SK-N-SH (cell line): ENCODE measurements around the gene TTN. TPM values are rescaled to one million over a fixed set of nuclear protein-coding genes. Genes with fewer than 3 reads are reported as not detected.

ENCODE experiments used
- CTCF ChIA-PET: fragments of 300-600, 350-600 bp; formaldehyde crosslinking; extraction: SDS; loops from one replicate; lab custom pipeline; 2021; lab: Yijun Ruan, JAX
- POLR2A ChIA-PET: fragments of 350-600 bp; sonication (Branson Sonifier 250); formaldehyde crosslinking; extraction: SDS; loops from one replicate; lab custom pipeline; 2020; ENCODE audit warnings: antibody characterized with exemption, inconsistent platforms; lab: Yijun Ruan, JAX
- DNase-seq: peaks from one replicate; pipeline ENCODE4 v3.0.0; 2012
- H2AFZ ChIP-seq: fragments of 200-600 bp; sonication (generic); 2 replicates; pipeline ENCODE4 v1.8.1; 2016; ENCODE audit warnings: antibody characterized with exemption, mild to moderate bottlenecking, low read depth
- H3F3A ChIP-seq: fragments of 200-600 bp; sonication (generic); replicated peaks from 2 replicates; pipeline ENCODE3; 2016; ENCODE audit warnings: antibody characterized with exemption, mild to moderate bottlenecking; ENCODE audit not compliant: insufficient read depth
- H3K27ac ChIP-seq, 2 experiments: fragments of 200-500 bp in 1 of 2; fragments of 200-600 bp in 1 of 2; sonication (Bioruptor generic) in 1 of 2; sonication (generic), shearing (Covaris generic) in 1 of 2; 2 replicates each; pipeline versions ENCODE4 v1.5.1 to v1.6.1; 2014 to 2016; ENCODE audit warnings: low read depth in 2 of 2, inconsistent platforms in 1 of 2, low read length in 1 of 2, mild to moderate bottlenecking in 1 of 2, mixed read lengths in 1 of 2
- H3K27me3 ChIP-seq: fragments of 200-600 bp; sonication (generic), shearing (Covaris generic); 2 replicates; pipeline ENCODE4 v1.6.1; 2016; ENCODE audit warnings: mixed run types; ENCODE audit not compliant: insufficient read depth
- H3K36me3 ChIP-seq, 2 experiments: fragments of 200-500 bp in 1 of 2; fragments of 200-600 bp in 1 of 2; sonication (Bioruptor generic) in 1 of 2; sonication (generic) in 1 of 2; replicated peaks in 1 of 2; 2 replicates each; pipeline versions ENCODE3 to v1.5.1; 2014 to 2016; ENCODE audit warnings: low read length in 1 of 2, mild to moderate bottlenecking in 1 of 2; ENCODE audit not compliant: insufficient read depth in 2 of 2, control insufficient read depth in 1 of 2
- H3K4me1 ChIP-seq, 2 experiments: fragments of 200-500 bp in 1 of 2; fragments of 200-600 bp in 1 of 2; sonication (Bioruptor generic) in 1 of 2; sonication (generic), shearing (Covaris generic) in 1 of 2; 2 replicates each; pipeline versions ENCODE4 v1.5.1 to v1.6.1; 2014 to 2016; ENCODE audit warnings: low read depth in 1 of 2, low read length in 1 of 2, mixed run types in 1 of 2; ENCODE audit not compliant: insufficient read depth in 2 of 2, control insufficient read depth in 1 of 2
- H3K4me2 ChIP-seq: fragments of 200-600 bp; sonication (generic), shearing (Covaris generic); 2 replicates; pipeline ENCODE4 v1.6.1; 2017; ENCODE audit warnings: mixed run types
- H3K4me3 ChIP-seq, 2 experiments: fragments of 200-500 bp in 1 of 2; fragments of 200-600 bp in 1 of 2; sonication (Bioruptor generic) in 1 of 2; sonication (generic), shearing (Covaris generic) in 1 of 2; 2 replicates each; pipeline versions ENCODE4 v1.5.1 to v1.8.1; 2014 to 2016; ENCODE audit warnings: low read depth in 2 of 2, inconsistent platforms in 1 of 2, low read length in 1 of 2, mild to moderate bottlenecking in 1 of 2, mixed read lengths in 1 of 2, moderate library complexity in 1 of 2
- H3K79me2 ChIP-seq: fragments of 200-600 bp; sonication (generic); 2 replicates; pipeline ENCODE4 v1.8.1; 2017; ENCODE audit warnings: mild to moderate bottlenecking; ENCODE audit not compliant: insufficient read depth
- H3K9ac ChIP-seq: fragments of 200-600 bp; sonication (generic); 2 replicates; pipeline ENCODE4 v1.6.1; 2017; ENCODE audit warnings: mixed run types
- H3K9me2 ChIP-seq: fragments of 200-600 bp; sonication (generic); 2 replicates; pipeline ENCODE4 v1.6.1; 2017; ENCODE audit warnings: mixed run types
- H3K9me3 ChIP-seq: fragments of 200-600 bp; sonication (generic); 2 replicates; pipeline ENCODE4 v1.6.1; 2017; ENCODE audit warnings: mixed run types, mild to moderate bottlenecking, moderate library complexity
- H4K20me1 ChIP-seq: fragments of 200-600 bp; sonication (generic); 2 replicates; pipeline ENCODE4 v1.6.1; 2017; ENCODE audit warnings: mild to moderate bottlenecking, mixed run types; ENCODE audit not compliant: insufficient read depth
- CHD2 ChIP-seq: fragments of 150-350 bp; IDR thresholded peaks from 2 replicates; pipeline ENCODE4 v1.6.1; 2018; ENCODE audit warnings: low read length; ENCODE audit not compliant: partially characterized antibody
- ELF1 ChIP-seq: IDR thresholded peaks from 2 replicates; pipeline ENCODE4 v1.4.0; 2012
- EP300 ChIP-seq, 2 experiments: IDR thresholded peaks; 2 replicates each; pipeline versions ENCODE4 v1.4.0 to v1.6.1; 2012; ENCODE audit warnings: borderline replicate concordance in 1 of 2, low read depth in 1 of 2, low read length in 1 of 2
- FOSL2 ChIP-seq: IDR thresholded peaks from 2 replicates; pipeline ENCODE4 v1.4.0; 2012; ENCODE audit warnings: low read depth, mild to moderate bottlenecking, moderate library complexity, borderline replicate concordance
- FOXM1 ChIP-seq: IDR thresholded peaks from 2 replicates; pipeline ENCODE4 v1.4.0; 2012; ENCODE audit warnings: low read depth, mild to moderate bottlenecking
- GABPA ChIP-seq: IDR thresholded peaks from 2 replicates; pipeline ENCODE4 v1.4.0; 2012; ENCODE audit warnings: low read depth, mild to moderate bottlenecking
- GATA2 ChIP-seq: sonication (generic); formaldehyde crosslinking; IDR thresholded peaks from 2 replicates; pipeline ENCODE4 v1.5.0; 2020; ENCODE audit warnings: mild to moderate bottlenecking, missing genetic modification reagents
- JUND ChIP-seq: IDR thresholded peaks from 2 replicates; pipeline ENCODE4 v1.4.0; 2012
- MXI1 ChIP-seq: IDR thresholded peaks from 2 replicates; pipeline ENCODE4 v1.6.1; 2012; ENCODE audit warnings: mild to moderate bottlenecking, low read depth, low read length, improper control_type of control experiment
- NFIC ChIP-seq: IDR thresholded peaks from 2 replicates; pipeline ENCODE4 v1.4.0; 2012; ENCODE audit warnings: borderline replicate concordance
- POLR2AphosphoS5 ChIP-seq: IDR thresholded peaks from 2 replicates; pipeline ENCODE4 v1.6.1; 2012; ENCODE audit warnings: low read depth, low read length
- RAD21 ChIP-seq: IDR thresholded peaks from 2 replicates; pipeline ENCODE4 v1.6.1; 2012; ENCODE audit warnings: mild to moderate bottlenecking, low read length
- RFX5 ChIP-seq: IDR thresholded peaks from 2 replicates; pipeline ENCODE4 v1.6.1; 2012; ENCODE audit warnings: mild to moderate bottlenecking, improper control_type of control experiment, low read length
- SIN3A ChIP-seq: IDR thresholded peaks from 2 replicates; pipeline ENCODE4 v1.6.1; 2012; ENCODE audit warnings: low read depth, mild to moderate bottlenecking, low read length, moderate library complexity, borderline replicate concordance
- SMC3 ChIP-seq: IDR thresholded peaks from 2 replicates; pipeline ENCODE4 v1.6.1; 2012; ENCODE audit warnings: low read depth, low read length, improper control_type of control experiment
- WGBS: methylation state at CpG from one replicate; pipeline ENCODE4 v1.1.6; 2017; ENCODE audit warnings: low lambda C conversion rate; 5-methylcytosine and 5-hydroxymethylcytosine counted together
- polyA plus RNA-seq, 3 experiments: library from polyadenylated mRNA; depleted of rRNA; stranded (reverse); fragments of >200 nt; gene quantifications; 2 replicates each; pipeline ENCODE4 v1.2.3, GENCODE V29; 2012
- TF ChIP-seq, protein P1 (sequence below): IDR thresholded peaks from 2 replicates; pipeline ENCODE4; 2012
- TF ChIP-seq, protein P2 (sequence below): fragments of 200-600 bp; sonication (generic); IDR thresholded peaks from 2 replicates; pipeline ENCODE4 v1.6.1; 2017; ENCODE audit warnings: antibody characterized with exemption, mild to moderate bottlenecking, moderate library complexity

TTN gene
- polyA plus RNA-seq, 1 of the 3 experiments (the other 2 are of a cell fraction): 0.08 TPM

GRCh38 chr2:178522950-178523595, 284.1 kb downstream of the TTN start (continued):
- TF ChIP-seq NFIC (no peak), ELF1 (peak; percentile 71), POLR2AphosphoS5 (peak; percentile 95), JUND (no peak), RAD21 (peak; percentile 58), RFX5 (peak; percentile 71; the same call in 1 of the 2 replicates), FOSL2 (no peak), GATA2 (CRISPR knock-in tag) (no peak), CHD2 (peak; percentile 85), MXI1 (peak; percentile 77), SIN3A (peak; percentile 22; the same call in 1 of the 2 replicates)
- TF ChIP-seq, protein P1, sequence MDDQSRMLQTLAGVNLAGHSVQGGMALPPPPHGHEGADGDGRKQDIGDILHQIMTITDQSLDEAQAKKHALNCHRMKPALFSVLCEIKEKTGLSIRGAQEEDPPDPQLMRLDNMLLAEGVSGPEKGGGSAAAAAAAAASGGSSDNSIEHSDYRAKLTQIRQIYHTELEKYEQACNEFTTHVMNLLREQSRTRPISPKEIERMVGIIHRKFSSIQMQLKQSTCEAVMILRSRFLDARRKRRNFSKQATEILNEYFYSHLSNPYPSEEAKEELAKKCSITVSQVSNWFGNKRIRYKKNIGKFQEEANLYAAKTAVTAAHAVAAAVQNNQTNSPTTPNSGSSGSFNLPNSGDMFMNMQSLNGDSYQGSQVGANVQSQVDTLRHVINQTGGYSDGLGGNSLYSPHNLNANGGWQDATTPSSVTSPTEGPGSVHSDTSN: no peak
- TF ChIP-seq, all 33 proteins: peak for 15

GRCh38 chr2:178521304-178522150, 285.7 kb downstream of the TTN start:
- no peaks in the 10 kb centered on the region for H3K9me3 ChIP-seq
- ChIA-PET CTCF (interaction anchor here (1.5 to 3.1 kb wide), 5 partner anchors 10 to 107 kb away, joined by 3 to 12 read pairs (median 6); no protein-coding TSS in a partner anchor), POLR2A (no interaction called here)
- no peak overlapping the region for H3K27ac ChIP-seq
- H3K9ac ChIP-seq: no peak overlapping the region
- H2AFZ ChIP-seq: no peak overlapping the region
- H3K27me3 ChIP-seq: no peaks in the 10 kb centered on the region
- H3K4me1 ChIP-seq: peaks cover 0 to 3% of the 10 kb centered on the region in 2 experiments; a peak in 2 of 4 replicates
- peaks cover 17% of the 10 kb centered on the region in 2 experiments for H3K36me3 ChIP-seq
- DNase-seq: no peak
- peaks cover 3% of the 10 kb centered on the region for H3F3A ChIP-seq
- H3K4me2 ChIP-seq: no peak overlapping the region
- TF ChIP-seq EP300 (IDR thresholded peaks at IDR 0.05; ENCODE audit: borderline replicate concordance in 1 of 2, low read depth in 1 of 2, low read length in 1 of 2) (no peak), SMC3 (no peak), GABPA (no peak), NFIC (no peak), FOXM1 (no peak)
- TF ChIP-seq, protein P2, sequence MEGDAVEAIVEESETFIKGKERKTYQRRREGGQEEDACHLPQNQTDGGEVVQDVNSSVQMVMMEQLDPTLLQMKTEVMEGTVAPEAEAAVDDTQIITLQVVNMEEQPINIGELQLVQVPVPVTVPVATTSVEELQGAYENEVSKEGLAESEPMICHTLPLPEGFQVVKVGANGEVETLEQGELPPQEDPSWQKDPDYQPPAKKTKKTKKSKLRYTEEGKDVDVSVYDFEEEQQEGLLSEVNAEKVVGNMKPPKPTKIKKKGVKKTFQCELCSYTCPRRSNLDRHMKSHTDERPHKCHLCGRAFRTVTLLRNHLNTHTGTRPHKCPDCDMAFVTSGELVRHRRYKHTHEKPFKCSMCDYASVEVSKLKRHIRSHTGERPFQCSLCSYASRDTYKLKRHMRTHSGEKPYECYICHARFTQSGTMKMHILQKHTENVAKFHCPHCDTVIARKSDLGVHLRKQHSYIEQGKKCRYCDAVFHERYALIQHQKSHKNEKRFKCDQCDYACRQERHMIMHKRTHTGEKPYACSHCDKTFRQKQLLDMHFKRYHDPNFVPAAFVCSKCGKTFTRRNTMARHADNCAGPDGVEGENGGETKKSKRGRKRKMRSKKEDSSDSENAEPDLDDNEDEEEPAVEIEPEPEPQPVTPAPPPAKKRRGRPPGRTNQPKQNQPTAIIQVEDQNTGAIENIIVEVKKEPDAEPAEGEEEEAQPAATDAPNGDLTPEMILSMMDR: no peak
- TF ChIP-seq, all 33 proteins: peak for 0
- Histone ChIP-seq H4K20me1 (no peaks in the 10 kb centered on the region), H3K4me3 (no peak overlapping the region), H3K9me2 (no peaks in the 10 kb centered on the region), H3K79me2 (peaks cover 34% of the 10 kb centered on the region)
- WGBS: 94% methylated on average over 11 of the region's 11 CpGs
